ENCODE measurements around the gene PAH.

- TF ChIP-seq POLR2AphosphoS5 (IDR thresholded peaks at IDR 0.05; ENCODE audit: low read depth, low read length) (no peak), POLR2A (IDR thresholded peaks at IDR 0.05; ENCODE audit: low read depth, low read length) (no peak)
These were observed 67.2 kb downstream of the PAH start for GRCh38 chr12:102849722-102850447.

All from GM12891 (cell line).